NB4 (cell line): ENCODE measurements around the gene GRIK1.

Experiments
- DNase-seq: peaks from one replicate; pipeline ENCODE4 v3.0.0; 2010; ENCODE audit warnings: low read depth
- H3K4me3 ChIP-seq: one replicate; pipeline ENCODE4 v1.5.1; 2011; ENCODE audit warnings: mild to moderate bottlenecking, low read depth, low read length, moderate library complexity
- CTCF ChIP-seq: IDR thresholded peaks from one replicate; pipeline ENCODE4 v1.5.1; 2012; ENCODE audit warnings: low read depth, low read length
- MAX ChIP-seq: IDR thresholded peaks from 2 replicates; pipeline ENCODE4 v1.6.1; 2011; ENCODE audit warnings: low read depth, low read length
- MYC ChIP-seq: IDR thresholded peaks from 2 replicates; pipeline ENCODE4 v1.6.1; 2011; ENCODE audit warnings: low read depth, low read length
- POLR2A ChIP-seq: IDR thresholded peaks from 2 replicates; pipeline ENCODE4 v1.6.1; 2011; ENCODE audit warnings: mild to moderate bottlenecking; ENCODE audit not compliant: insufficient read length; ENCODE audit errors: extremely low read depth

GRIK1 gene

GRCh38 chr21:29696937-29697336 is 242.9 kb downstream of the GRIK1 start:
- H3K4me3 ChIP-seq = no peak overlapping the region
- no peak for TF ChIP-seq CTCF
- TF ChIP-seq POLR2A = no peak
- no peak for TF ChIP-seq MAX
- TF ChIP-seq MYC = no peak
- DNase-seq = no peak

GRCh38 chr21:29691616-29692491 is 247.9 kb downstream of the GRIK1 start:
- no peak for DNase-seq
- TF ChIP-seq CTCF (no peak), POLR2A (no peak), MAX (no peak), MYC (no peak)
- H3K4me3 ChIP-seq = no peak overlapping the region

GRCh38 chr21:29689753-29690152 is 250.0 kb downstream of the GRIK1 start:
- no peak for DNase-seq
- TF ChIP-seq POLR2A = no peak
- TF ChIP-seq MYC = no peak
- TF ChIP-seq MAX = no peak
- no peak for TF ChIP-seq CTCF
- no peak overlapping the region for H3K4me3 ChIP-seq

- TF ChIP-seq MAX (no peak), CTCF (no peak), MYC (no peak), POLR2A (no peak)
- DNase-seq = no peak
Measured at GRCh38 chr21:29684106-29684505, 255.7 kb downstream of the GRIK1 start.

GRCh38 chr21:29682800-29683199 is 257.0 kb downstream of the GRIK1 start:
- no peak for TF ChIP-seq MYC
- TF ChIP-seq POLR2A = no peak
- TF ChIP-seq CTCF = no peak
- TF ChIP-seq MAX = no peak
- H3K4me3 ChIP-seq = no peak overlapping the region
- no peak for DNase-seq

More at GRCh38 chr21:29684106-29684505, 255.7 kb downstream of the GRIK1 start:
- no peak overlapping the region for H3K4me3 ChIP-seq
